GM21619 (cell line): ENCODE results near the gene TAF5L.
"Not testable (repeated sequence)": the region's sequence is repeated elsewhere in the genome, so short reads cannot be mapped to it uniquely, and the experiment has no call there.

Experiments
- ATAC-seq: cut with Tn5 transposase; IDR thresholded peaks from one replicate; pipeline ENCODE4 v1.9.1; 2021; ENCODE audit not compliant: unreplicated experiment

The TAF5L gene

DNA sequence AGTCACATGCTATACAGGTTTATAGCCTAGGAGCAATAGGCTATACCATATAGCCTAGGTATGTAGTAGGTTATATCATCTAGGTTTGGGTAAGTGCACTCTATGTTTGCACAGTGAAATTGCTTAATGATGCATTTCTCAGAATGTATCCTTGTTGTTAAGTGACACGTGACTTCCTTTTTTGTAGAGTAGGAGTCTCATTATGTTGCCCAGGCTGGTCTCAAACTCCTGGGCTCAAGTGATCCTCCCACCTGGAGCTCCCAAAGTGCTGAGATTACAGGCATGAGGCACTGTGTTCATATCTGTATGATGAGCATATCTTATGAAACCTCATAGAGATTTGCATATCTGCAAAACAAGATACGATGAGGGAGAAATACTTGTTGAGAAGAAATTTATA, 53.6 kb downstream of the TAF5L start:
- ATAC-seq, result no peak

GRCh38 chr1:229570891-229571516, 54.9 kb downstream of the TAF5L start:
- ATAC-seq, result no peak

- ATAC-seq, result no peak
Measured at GRCh38 chr1:229570305-229570704, 55.6 kb downstream of the TAF5L start.

DNA sequence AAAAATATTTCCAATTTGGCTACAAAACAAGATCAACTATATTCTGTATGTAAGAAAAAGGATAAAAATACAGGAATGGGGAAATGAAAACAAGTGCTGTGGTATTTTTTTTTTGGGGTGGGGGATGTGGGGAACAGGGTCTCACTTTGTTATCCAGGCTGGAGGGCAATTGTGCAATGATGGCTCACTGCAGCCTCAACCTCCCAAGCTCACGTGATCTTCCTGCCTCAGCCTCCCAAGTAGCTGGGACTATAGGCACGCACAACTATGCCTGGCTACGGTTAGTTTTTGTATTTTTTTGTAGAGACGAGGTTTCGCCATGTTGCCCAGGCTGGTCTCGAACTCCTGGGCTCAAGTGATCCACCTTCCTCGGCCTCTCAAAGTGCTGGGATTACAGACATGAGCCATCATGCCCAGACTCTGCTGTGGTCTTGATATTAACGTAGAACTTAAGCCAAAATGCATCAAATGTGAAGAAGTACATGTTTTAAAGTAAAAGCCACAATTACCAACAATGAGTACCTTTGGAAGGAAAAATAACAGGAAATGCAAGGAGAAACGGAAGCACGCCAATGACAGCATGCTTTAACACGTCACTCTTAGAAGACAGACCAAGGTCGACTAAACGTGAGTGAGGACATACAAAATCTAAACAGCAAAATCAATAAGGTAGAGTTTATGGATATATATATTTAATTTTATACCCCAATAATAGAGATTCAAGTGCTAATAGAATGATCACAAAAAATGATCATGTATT, 58.6 kb downstream of the TAF5L start:
- ATAC-seq, result no peak

GRCh38 chr1:229563701-229564100, 62.2 kb downstream of the TAF5L start:
- no peak for ATAC-seq

- no peak for ATAC-seq
Measured at GRCh38 chr1:229563241-229563640, 62.7 kb downstream of the TAF5L start.

GRCh38 chr1:229562686-229563085, 63.2 kb downstream of the TAF5L start:
- ATAC-seq, result no peak

GRCh38 chr1:229561141-229561540, 64.8 kb downstream of the TAF5L start:
- ATAC-seq, result no peak

DNA sequence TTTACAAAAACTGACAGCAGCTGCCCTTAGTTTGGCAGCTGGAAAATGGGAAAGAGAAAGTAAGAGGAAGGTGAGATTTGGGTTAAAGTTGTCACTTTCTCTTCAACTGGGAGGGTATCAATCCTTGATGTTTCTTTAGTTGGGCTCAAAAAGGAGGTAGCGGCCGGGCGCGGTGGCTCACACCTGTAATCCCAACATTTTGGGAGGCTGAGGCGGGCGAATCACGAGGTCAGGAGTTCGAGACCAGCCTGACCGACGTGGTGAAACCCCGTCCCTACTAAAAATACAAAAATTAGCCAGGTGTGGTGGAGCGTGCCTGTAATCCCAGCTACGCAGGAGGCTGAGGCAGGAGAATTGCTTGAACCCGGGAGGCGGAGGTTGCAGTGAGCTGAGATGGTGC, 65.8 kb downstream of the TAF5L start:
- ATAC-seq, result not testable (repeated sequence)

DNA sequence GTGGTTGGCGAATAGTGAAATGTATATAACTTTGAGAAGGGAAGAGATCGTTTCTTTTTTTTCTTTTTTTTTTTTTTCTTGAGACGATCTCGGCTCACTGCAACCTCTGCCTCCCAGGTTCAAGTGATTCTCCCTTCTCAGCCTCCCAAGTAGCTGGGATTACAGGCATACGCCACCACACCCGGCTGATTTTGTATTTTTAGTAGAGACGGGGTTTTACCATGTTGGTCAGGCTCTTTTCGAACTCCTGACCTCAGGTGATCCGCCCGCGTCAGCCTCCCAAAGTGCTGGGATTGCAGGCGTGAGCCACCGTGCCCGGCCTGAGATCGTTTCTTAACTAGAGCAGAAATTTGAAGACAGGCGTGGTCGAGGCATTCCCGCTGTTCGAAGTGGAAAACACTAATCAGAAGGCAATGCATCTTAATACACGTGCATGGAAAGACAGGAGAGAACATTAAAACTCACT, 66.6 kb downstream of the TAF5L start:
- not testable (repeated sequence) for ATAC-seq

- ATAC-seq, result peak; percentile 79
Measured at GRCh38 chr1:229558460-229559335, 67.2 kb downstream of the TAF5L start, which contains the start of gene ABCB10. TSS of gene ABCB10 (minus strand) at chr1:229558707. CDS start at chr1:229558652, 55 bp downstream.

GRCh38 chr1:229557913-229558414, 68.0 kb downstream of the TAF5L start:
- peak; percentile 34 for ATAC-seq

- no peak for ATAC-seq
Measured at GRCh38 chr1:229557200-229557850, 68.6 kb downstream of the TAF5L start.

GRCh38 chr1:229554886-229555621, 70.9 kb downstream of the TAF5L start:
- no peak for ATAC-seq

- ATAC-seq, result no peak
Measured at GRCh38 chr1:229553621-229554130, 72.2 kb downstream of the TAF5L start.

GRCh38 chr1:229552732-229553131, 73.2 kb downstream of the TAF5L start:
- ATAC-seq, result no peak

- ATAC-seq, result no peak
Measured at GRCh38 chr1:229550812-229551567, 74.9 kb downstream of the TAF5L start.

DNA sequence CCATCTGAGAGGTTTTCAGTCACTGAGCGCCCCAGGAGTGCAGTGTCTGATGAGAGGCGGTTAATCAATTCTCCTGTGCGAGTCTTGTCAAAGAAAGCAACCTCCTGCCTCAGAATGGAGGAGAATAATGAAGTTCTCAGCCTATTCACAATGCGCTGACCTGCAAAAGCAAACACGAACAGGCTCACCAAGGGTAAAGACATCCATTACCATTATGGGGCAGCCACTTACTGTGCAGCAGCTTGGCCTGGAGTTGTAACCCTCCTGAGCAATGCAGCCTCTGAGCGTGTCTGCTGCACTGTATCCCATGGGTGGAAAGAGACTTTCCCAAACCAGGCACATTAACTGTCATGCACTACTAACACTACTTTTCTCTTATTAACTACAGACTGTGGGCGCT, 78.4 kb downstream of the TAF5L start:
- no peak for ATAC-seq

- ATAC-seq, result no peak
Measured at GRCh38 chr1:229544587-229544986, 81.3 kb downstream of the TAF5L start.
